Urinary bladder (tissue), 4 donors: ENCODE results near the gene MAP3K14. TPM values are rescaled to one million over a fixed set of nuclear protein-coding genes. Genes with fewer than 3 reads are reported as not detected.
"Not testable (repeated sequence)": the region's sequence is repeated elsewhere in the genome, so short reads cannot be mapped to it uniquely, and the experiment has no call there.

Source experiments
- DNase-seq: peaks from one replicate; pipeline ENCODE4 v3.0.0-alpha.2; 2015; ENCODE audit errors: extremely low spot score
- H3K27ac ChIP-seq: one replicate; pipeline ENCODE4 v1.5.1; 2013; ENCODE audit warnings: low read depth, mild to moderate bottlenecking, moderate library complexity
- H3K36me3 ChIP-seq: one replicate; pipeline ENCODE4 v1.6.1; 2013; ENCODE audit warnings: mild to moderate bottlenecking, moderate library complexity; ENCODE audit not compliant: insufficient read depth
- H3K4me1 ChIP-seq: one replicate; pipeline ENCODE4 v1.6.1; 2013; ENCODE audit warnings: mild to moderate bottlenecking, moderate library complexity; ENCODE audit not compliant: insufficient read depth
- H3K4me3 ChIP-seq: one replicate; pipeline ENCODE4 v1.5.1; 2013; ENCODE audit warnings: low read depth, low read length
- WGBS: extraction: QIAGEN DNeasy Blood & Tissue Kit; methylation state at CpG from one replicate; pipeline ENCODE4 v1.1.7; 2013; 5-methylcytosine and 5-hydroxymethylcytosine counted together
- polyA plus RNA-seq: library from polyadenylated mRNA; stranded (reverse); fragments of 200-250 nt; gene quantifications from one replicate; pipeline ENCODE4 v1.2.3, GENCODE V29; 2013
- total RNA-seq: library from RNA; depleted of rRNA; stranded (reverse); fragments of >200 nt; gene quantifications from one replicate; pipeline ENCODE4 v1.2.3, GENCODE V29; 2014
- donor health status: healthy with polysubstance abuse.
- donor health status: healthy.

MAP3K14 gene
- total and polyA plus RNA-seq, 2 donors = 2.9 to 15.6 TPM

- Histone ChIP-seq H3K36me3 (peaks cover 3% of the 10 kb centered on the region), H3K4me3 (no peak overlapping the region), H3K4me1 (no peaks in the 10 kb centered on the region), H3K27ac (no peak overlapping the region)
- WGBS = 87% methylated on average over 8 of the region's 8 CpGs
- DNase-seq = no peak
Measured at GRCh38 chr17:45264988-45265387, 51.8 kb downstream of the MAP3K14 start.

GRCh38 chr17:45264430-45264829 lies 52.4 kb downstream of the MAP3K14 start:
- WGBS = 92% methylated on average over 14 of the region's 14 CpGs
- peaks cover 3% of the 10 kb centered on the region for H3K36me3 ChIP-seq
- no peaks in the 10 kb centered on the region for H3K4me1 ChIP-seq
- no peak for DNase-seq
- H3K4me3 ChIP-seq = no peak overlapping the region
- no peak overlapping the region for H3K27ac ChIP-seq

GRCh38 chr17:45263477-45263860 lies 53.4 kb downstream of the MAP3K14 start:
- DNase-seq = no peak
- Histone ChIP-seq H3K4me3 (no peak overlapping the region), H3K27ac (no peak overlapping the region), H3K4me1 (no peaks in the 10 kb centered on the region), H3K36me3 (peaks cover 3% of the 10 kb centered on the region)
- WGBS = 77% methylated on average over 7 of the region's 7 CpGs

DNA sequence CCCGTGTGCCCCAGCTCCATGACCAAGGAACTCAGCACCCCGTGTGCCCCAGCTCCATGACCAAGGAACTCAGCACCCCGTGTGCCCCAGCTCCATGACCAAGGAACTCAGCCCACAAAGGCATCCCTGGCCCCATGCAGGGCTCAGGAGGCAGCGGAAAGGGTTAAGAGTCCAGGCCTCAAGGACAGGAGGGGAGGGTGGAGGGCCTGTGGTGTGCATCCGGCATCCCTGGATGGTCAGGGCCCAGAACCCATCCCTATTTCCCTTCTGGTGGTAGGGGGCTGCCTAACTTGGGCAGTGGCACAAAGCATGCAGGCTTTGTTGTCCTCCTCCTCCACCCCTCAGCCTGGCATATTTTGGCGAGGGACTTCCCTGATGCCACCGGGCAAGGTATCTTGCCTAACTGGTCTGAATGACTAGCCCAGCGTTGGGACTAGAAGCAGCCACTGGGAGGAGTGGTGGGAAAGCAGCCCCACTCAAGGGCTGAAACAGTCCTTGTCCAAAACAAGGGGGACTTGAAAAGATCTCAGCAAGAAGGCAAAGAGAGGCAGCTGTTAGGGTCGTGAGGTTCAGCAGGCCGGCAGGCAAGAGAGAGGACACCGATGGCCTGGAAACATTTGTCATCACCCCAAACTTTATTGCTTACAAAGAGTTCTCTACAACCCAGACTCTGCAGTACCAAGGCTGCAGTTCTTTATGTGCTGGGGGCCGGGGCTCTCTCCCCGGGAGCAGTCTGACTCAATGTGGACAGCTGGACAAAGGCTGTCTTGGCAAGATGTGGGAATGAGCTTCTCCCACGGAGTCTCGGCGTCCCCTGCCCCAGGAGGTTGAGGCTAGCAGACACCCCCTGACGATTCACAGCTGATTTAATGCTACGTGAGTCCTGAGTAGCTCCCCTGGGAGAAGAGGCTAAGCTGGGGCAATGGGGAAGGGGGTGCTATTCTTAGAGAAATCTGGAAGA lies 54.0 kb downstream of the MAP3K14 start:
- H3K27ac ChIP-seq = no peak overlapping the region
- WGBS = 51% methylated on average over 18 of the region's 18 CpGs
- DNase-seq = no peak
- H3K4me1 ChIP-seq = no peaks in the 10 kb centered on the region
- H3K36me3 ChIP-seq = peaks cover 3% of the 10 kb centered on the region
- peak overlapping the region; percentile 63 for H3K4me3 ChIP-seq

DNA sequence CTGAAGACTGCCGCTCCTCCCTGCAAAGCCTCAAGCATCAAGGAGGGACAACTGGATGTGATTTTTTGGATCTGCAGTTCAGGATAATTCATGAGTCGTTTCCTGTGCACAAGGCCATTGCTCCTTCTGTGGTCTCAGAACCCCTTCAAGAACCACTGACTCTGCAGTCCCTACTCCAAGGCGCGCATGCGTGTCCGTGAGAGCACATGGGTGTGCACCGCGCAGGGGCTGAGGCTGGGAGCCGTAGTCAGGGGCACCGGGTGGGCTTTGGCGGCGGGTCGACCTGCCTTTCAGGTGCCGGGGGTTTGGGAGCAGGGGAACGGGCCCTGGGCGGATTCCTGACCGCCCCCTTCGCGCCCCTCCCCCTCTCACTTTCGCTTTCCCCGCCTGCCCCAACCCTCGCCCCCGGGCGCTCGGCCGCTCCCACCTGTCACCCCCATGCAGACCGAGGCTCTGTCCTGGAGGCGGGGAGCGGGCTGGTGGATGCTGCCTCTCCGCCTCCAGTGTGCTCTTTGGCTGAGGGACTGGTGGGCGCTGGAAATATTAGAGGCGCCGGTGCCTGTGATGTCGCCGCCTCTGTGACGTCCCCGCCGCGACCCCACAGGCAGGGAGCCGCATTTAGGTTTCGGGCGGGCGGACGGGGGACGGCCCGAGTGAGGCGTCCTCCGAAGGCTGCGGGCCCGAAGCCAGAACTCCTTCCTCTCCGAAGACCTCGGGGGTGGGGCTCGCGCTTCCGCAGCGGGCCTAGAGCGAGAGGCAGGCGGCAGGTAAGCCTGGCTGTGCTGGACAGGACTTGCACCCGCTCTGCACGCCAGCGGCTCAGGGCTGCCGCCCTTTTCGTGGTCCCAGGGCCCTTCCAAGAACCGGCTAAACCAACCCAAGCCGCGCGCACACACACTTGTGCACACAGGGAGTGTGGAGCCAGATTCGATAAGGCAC lies 55.0 kb downstream of the MAP3K14 start, which contains the start of gene SPATA32:
Gene SPATA32, minus strand, starts transcription at position 518 of the 939 bp plus-strand sequence. Its CDS starts 78 bp downstream, at position 440.
- Histone ChIP-seq H3K27ac (no peak within 1 kb of the TSS), H3K4me3 (peak within 1 kb of the TSS; percentile 63), H3K36me3 (no peaks in the 10 kb centered on the region), H3K4me1 (no peaks in the 10 kb centered on the region)
- 4% methylated on average over 68 of the region's 68 CpGs for WGBS
- DNase-seq = no peak

- Histone ChIP-seq H3K4me3 (no peak overlapping the region), H3K27ac (no peak overlapping the region), H3K36me3 (no peaks in the 10 kb centered on the region), H3K4me1 (no peaks in the 10 kb centered on the region)
- 84% methylated on average over 7 of the region's 7 CpGs for WGBS
- DNase-seq = no peak
Measured at GRCh38 chr17:45260204-45260783, 56.5 kb downstream of the MAP3K14 start.

GRCh38 chr17:45258981-45259380 lies 57.8 kb downstream of the MAP3K14 start:
- Histone ChIP-seq H3K27ac (no peak overlapping the region), H3K4me1 (no peaks in the 10 kb centered on the region), H3K36me3 (no peaks in the 10 kb centered on the region), H3K4me3 (no peak overlapping the region)
- WGBS = 69% methylated on average over 5 of the region's 5 CpGs
- DNase-seq = no peak

DNA sequence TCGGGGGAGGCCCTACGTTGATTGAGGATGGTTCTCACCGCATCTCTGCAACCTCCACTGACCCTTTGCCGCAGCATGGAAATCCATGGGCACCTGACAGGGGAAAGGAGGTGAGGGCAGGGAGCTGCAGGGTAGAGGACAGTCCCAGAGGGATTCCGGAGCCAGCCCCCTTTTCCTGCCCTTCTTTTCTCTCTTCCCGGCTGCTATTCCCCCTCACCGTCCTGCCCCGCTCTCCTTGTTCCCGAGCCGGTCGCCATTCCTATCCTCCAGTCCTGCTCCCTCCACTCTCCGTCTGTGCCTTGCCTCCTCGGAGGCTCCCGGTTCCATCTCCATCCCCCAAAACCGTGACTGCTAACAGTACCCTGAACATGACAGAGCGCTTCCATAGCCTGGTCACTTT lies 59.7 kb downstream of the MAP3K14 start:
- Histone ChIP-seq H3K4me1 (no peaks in the 10 kb centered on the region), H3K27ac (no peak overlapping the region), H3K36me3 (no peaks in the 10 kb centered on the region), H3K4me3 (no peak overlapping the region)
- no peak for DNase-seq
- 60% methylated on average over 16 of the region's 16 CpGs for WGBS

DNA sequence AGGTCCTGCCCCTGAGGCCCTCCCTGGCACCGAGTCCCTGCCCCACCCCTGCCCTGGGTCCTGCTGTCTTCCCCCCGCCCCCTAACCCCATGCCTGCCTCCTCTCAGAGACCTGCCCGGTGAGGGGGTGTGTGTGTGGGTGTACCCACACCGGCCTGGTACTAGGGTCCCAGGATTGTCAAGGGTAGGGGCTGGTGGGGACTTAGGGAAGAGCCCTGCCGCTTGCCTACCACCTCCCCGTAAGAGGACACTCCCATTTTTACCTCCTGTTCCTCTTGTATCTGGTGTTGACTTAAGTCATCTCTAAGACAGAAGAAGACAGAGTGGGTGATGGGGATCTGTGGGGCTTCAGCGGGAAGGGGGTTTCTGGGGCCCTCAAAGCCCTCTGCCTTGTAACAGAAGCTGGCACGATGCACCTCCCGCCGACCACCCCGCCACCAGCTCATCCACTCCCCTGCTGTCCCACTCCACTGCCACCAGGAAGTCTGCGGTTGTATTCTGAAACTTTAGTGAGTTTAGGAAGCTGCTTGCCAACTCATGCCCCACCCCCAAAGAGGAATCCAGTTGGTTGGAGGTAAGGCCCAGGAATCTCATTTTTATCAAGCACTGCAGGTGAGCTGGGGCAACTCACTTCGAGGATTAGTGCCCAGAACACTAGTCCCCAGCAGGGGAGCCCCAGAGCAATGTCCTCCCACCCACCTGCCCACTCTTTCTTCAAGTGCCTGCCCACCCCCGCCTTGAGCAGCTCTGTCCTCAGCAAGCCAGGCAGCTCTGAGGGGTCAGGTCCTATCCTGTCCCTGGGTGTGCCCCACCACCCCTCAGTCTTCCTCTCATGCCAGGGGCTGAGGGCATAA lies 60.5 kb downstream of the MAP3K14 start:
- 81% methylated on average over 14 of the region's 14 CpGs for WGBS
- Histone ChIP-seq H3K4me1 (no peaks in the 10 kb centered on the region), H3K36me3 (no peaks in the 10 kb centered on the region), H3K4me3 (no peak overlapping the region), H3K27ac (no peak overlapping the region)
- no peak for DNase-seq

GRCh38 chr17:45255358-45255757 lies 61.5 kb downstream of the MAP3K14 start:
- H3K4me1 ChIP-seq = no peaks in the 10 kb centered on the region
- DNase-seq = no peak
- no peak overlapping the region for H3K27ac ChIP-seq
- 95% methylated on average over 8 of the region's 8 CpGs for WGBS
- H3K36me3 ChIP-seq = no peaks in the 10 kb centered on the region
- no peak overlapping the region for H3K4me3 ChIP-seq

DNA sequence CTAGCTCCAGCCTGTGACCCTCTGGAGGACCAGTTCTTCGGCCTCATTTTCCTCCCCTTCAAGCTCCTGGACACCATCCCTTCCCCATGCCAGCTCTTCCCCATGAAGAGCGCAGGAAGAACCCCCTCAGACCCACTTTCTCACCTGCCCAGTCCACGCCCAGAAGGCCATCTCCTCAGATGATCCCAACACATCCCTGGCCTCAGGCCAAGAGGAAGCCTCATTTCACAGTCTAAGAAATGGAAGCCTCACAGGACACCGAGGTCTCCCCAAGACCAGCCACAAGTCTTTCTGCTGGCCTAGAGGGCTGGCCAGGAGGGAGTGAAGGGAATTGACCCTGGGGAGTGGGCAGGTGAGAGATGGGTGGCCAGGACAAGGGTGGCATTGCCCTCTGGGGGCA lies 62.9 kb downstream of the MAP3K14 start:
- Histone ChIP-seq H3K4me1 (no peaks in the 10 kb centered on the region), H3K4me3 (no peak overlapping the region), H3K27ac (no peak overlapping the region), H3K36me3 (no peaks in the 10 kb centered on the region)
- WGBS = 93% methylated on average over 4 of the region's 4 CpGs
- no peak for DNase-seq

GRCh38 chr17:45253237-45253636 lies 63.6 kb downstream of the MAP3K14 start:
- H3K27ac ChIP-seq, DNase-seq, H3K4me3 ChIP-seq, H3K36me3 ChIP-seq, H3K4me1 ChIP-seq: not testable (repeated sequence)
- 86% methylated on average over 7 of the region's 7 CpGs for WGBS

- no peaks in the 10 kb centered on the region for H3K4me1 ChIP-seq
- H3K36me3 ChIP-seq = no peaks in the 10 kb centered on the region
- H3K4me3 ChIP-seq = no peak overlapping the region
- no peak overlapping the region for H3K27ac ChIP-seq
- WGBS = 64% methylated on average over 7 of the region's 7 CpGs
- no peak for DNase-seq
Measured at GRCh38 chr17:45251931-45252330, 64.9 kb downstream of the MAP3K14 start.
